Immature natural killer cell (primary cell): ENCODE measurements around the gene CPNE6. TPM values are rescaled to one million over a fixed set of nuclear protein-coding genes. Genes with fewer than 3 reads are reported as not detected.

Experiments used
- DNase-seq, 3 donors: peaks; one replicate each; pipeline ENCODE4 v3.0.0; 2022; ENCODE audit warnings: mixed read lengths in 1 of 3
- H3K27ac Mint-ChIP-seq, 6 donors: one replicate each; pipeline ENCODE4 v1.8.0; 2020; ENCODE audit warnings: mixed read lengths in 6 of 6, mild to moderate bottlenecking in 5 of 6, inconsistent platforms in 4 of 6, moderate library complexity in 3 of 6
- H3K27me3 Mint-ChIP-seq, 3 donors: one replicate each; pipeline ENCODE4 v1.8.0; 2020 to 2021; ENCODE audit warnings: low read depth in 3 of 3, mild to moderate bottlenecking in 3 of 3, mixed read lengths in 3 of 3, moderate library complexity in 3 of 3, inconsistent platforms in 1 of 3
- H3K36me3 Mint-ChIP-seq, 3 donors: one replicate each; pipeline ENCODE4 v1.8.0; 2020; ENCODE audit warnings: mixed read lengths in 3 of 3, inconsistent platforms in 2 of 3, mild to moderate bottlenecking in 2 of 3
- H3K4me1 Mint-ChIP-seq, 2 donors: one replicate each; pipeline ENCODE4 v1.8.0; 2020; ENCODE audit warnings: inconsistent platforms in 2 of 2, mild to moderate bottlenecking in 2 of 2, mixed read lengths in 2 of 2, moderate library complexity in 1 of 2
- H3K4me3 Mint-ChIP-seq, 5 donors: one replicate each; pipeline ENCODE4 v1.8.0; 2020; ENCODE audit warnings: mild to moderate bottlenecking in 5 of 5, mixed read lengths in 5 of 5, inconsistent platforms in 3 of 5, moderate library complexity in 3 of 5
- H3K9me3 Mint-ChIP-seq, 6 donors: one replicate each; pipeline ENCODE4 v1.8.0; 2020; ENCODE audit warnings: mild to moderate bottlenecking in 6 of 6, mixed read lengths in 6 of 6, inconsistent platforms in 4 of 6, moderate library complexity in 3 of 6
- polyA plus RNA-seq, 3 donors: library from polyadenylated mRNA; unstranded; fragments of 300-500 nt; fragmentation: Illumina TruSeq; gene quantifications; one replicate each; pipeline ENCODE4 v1.2.3, GENCODE V29; 2021

CPNE6 gene
- polyA plus RNA-seq, 3 donors from 2014 or later, result not detected

DNA sequence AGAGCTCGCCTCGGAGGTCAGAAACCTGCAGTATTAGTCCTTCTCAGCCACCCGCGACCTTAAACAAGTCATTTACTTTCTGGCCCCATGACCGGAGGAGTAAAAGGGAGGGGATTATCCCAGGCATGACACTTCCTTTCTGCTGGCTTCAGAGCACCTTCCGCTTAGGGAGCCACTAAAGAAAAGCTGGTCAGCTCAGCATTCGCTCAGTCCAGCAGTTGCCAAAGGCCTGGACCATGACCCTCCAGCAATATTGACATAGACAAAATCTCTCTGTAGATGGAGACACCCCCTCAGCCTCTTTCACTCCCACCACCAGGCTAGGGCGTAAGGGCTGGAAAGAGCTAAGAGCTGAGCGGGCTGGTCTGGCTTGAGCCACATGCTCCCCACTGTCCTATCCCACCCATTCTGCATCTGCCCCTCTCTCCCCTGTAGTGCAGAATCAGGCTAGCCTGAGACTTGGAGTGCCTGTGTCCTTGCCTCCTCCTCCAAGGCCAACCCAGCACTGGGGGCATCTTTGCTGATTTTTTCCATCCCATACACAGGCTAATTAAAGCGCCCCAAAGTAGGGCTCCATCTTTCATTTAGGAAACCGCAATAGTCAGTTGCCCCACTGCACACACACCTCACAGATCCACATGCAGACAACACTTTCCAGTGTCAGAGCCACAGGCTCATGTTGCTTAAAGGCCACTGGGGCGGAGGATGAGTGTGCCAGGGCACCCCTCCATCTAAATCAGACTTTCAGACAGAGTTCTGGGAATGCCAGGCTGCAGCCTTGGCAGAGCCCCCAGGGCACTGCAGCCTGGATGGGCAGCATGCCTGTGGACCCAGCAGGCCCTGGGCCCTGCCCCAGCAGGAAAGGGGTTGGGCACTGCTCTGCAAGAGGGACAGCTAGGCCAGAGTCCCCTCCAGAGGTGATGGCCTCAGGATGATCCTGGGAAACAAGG lies 4.0 kb upstream of the CPNE6 start:
- Mint-ChIP-seq H3K4me3 (no peak overlapping the region), H3K4me1 (no peaks in the 10 kb centered on the region), H3K27ac (no peak overlapping the region), H3K9me3 (no peaks in the 10 kb centered on the region), H3K36me3 (peaks cover 0 to 13% (median 5%) of the 10 kb centered on the region in 3 donors), H3K27me3 (peaks cover 0 to 2% (median 0%) of the 10 kb centered on the region in 3 donors)
- DNase-seq, result no peak

DNA sequence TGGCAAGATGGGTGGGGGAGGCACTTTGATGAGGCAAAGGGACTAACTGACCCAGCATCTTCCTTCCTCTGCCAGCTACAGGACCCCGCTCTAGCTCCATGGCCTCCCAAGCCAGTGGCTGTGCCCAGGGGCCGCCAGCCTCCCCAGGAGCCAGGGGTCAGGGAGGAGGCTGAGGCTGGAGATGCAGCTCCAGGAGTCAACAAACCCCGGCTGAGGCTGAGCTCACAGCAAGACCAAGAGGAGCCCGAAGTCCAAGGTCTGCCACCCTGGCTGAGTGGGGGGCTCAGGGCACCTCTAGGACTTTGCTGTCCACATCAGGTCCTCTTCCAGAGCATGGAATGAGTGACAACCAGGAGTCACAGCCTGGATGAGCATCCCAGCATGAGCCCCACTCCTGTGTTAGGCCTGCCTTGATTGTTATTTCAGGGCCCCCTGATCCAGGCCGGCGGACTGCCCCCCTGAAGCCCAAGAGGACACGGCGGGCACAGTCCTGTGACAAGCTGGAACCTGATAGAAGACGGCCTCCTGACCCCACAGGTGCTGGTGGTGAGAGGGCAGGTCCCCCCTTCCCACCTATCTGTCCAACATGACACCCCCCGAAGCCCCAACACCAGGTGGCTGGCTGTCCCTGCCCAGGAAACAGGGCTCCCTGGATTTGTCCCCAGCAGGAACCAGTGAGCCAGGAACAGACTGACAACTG lies 2.5 kb upstream of the CPNE6 start:
- H3K27me3 Mint-ChIP-seq, result peaks cover 0 to 2% (median 2%) of the 10 kb centered on the region in 3 donors
- no peaks in the 10 kb centered on the region for H3K4me1 Mint-ChIP-seq
- peaks cover 0 to 13% (median 5%) of the 10 kb centered on the region in 3 donors for H3K36me3 Mint-ChIP-seq
- no peaks in the 10 kb centered on the region for H3K9me3 Mint-ChIP-seq
- DNase-seq, result no peak
- no peak overlapping the region for H3K27ac Mint-ChIP-seq
- H3K4me3 Mint-ChIP-seq, result no peak overlapping the region

DNA sequence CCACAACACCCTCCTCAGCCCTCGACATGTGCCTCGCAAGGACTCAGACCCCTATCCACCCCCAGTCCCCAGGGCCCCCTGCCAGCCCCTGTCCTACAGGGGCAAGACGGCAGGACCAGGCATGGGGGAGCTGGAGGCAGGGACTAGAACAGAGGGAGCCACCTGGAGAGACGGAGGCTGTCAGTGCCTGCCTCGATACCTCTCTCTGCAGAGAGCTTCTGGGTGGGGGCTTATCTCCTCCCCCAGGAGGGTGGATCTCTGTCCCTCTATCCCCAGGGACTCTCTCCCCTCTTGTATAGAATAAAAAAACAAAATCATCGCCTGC lies 2.0 kb upstream of the CPNE6 start:
- H3K4me1 Mint-ChIP-seq, result no peaks in the 10 kb centered on the region
- no peak overlapping the region for H3K4me3 Mint-ChIP-seq
- H3K27me3 Mint-ChIP-seq, result peaks cover 0 to 2% (median 2%) of the 10 kb centered on the region in 3 donors
- H3K9me3 Mint-ChIP-seq, result no peaks in the 10 kb centered on the region
- H3K36me3 Mint-ChIP-seq, result peaks cover 0 to 13% (median 5%) of the 10 kb centered on the region in 3 donors
- no peak for DNase-seq
- H3K27ac Mint-ChIP-seq, result no peak overlapping the region

DNA sequence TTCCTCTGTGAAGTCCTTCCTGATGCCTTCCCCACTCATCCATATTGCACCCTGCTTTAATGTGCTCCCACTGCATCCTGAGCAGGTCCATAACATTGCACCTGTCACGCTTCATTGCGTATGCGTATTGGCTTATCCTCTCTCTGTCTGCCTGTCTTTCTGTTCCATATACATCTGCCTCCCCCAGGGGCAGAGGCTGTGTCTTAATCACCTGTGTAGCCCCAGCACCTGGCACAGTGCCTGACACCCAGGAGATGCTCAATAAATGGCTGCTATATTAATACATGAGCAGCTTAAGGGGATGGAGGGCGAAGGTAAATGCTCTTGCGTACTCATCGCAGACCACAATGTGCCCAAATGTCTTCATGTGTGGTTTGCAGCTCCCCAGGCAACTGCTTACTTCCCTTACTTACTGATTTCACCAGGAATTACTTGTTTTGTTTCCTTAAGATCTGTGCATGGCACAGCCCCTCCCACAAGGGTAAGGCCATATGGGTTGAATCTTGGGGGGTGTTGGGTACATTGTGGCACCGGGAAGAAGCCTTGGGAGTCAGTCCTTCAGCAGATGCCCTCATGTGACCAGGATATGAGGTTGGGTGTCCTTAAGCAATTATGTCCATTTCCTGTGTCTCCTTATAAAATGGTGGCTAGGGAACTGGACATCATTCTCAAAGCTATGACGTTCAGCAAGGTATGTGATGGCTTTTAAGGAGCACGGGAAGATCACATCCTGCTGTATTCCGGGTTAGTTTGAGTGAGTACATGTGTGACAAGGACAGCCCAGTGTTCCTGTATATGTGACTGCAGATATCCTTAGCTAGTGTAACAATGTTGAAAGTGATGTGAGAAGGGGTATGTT lies 848 bp upstream of the CPNE6 start:
- H3K4me1 Mint-ChIP-seq, result no peaks in the 10 kb centered on the region
- no peaks in the 10 kb centered on the region for H3K9me3 Mint-ChIP-seq
- H3K36me3 Mint-ChIP-seq, result peaks cover 0 to 13% (median 5%) of the 10 kb centered on the region in 3 donors
- H3K27me3 Mint-ChIP-seq, result peaks cover 0 to 2% (median 2%) of the 10 kb centered on the region in 3 donors
- no peak for DNase-seq
- no peak overlapping the region for H3K4me3 Mint-ChIP-seq
- H3K27ac Mint-ChIP-seq, result no peak overlapping the region

DNA sequence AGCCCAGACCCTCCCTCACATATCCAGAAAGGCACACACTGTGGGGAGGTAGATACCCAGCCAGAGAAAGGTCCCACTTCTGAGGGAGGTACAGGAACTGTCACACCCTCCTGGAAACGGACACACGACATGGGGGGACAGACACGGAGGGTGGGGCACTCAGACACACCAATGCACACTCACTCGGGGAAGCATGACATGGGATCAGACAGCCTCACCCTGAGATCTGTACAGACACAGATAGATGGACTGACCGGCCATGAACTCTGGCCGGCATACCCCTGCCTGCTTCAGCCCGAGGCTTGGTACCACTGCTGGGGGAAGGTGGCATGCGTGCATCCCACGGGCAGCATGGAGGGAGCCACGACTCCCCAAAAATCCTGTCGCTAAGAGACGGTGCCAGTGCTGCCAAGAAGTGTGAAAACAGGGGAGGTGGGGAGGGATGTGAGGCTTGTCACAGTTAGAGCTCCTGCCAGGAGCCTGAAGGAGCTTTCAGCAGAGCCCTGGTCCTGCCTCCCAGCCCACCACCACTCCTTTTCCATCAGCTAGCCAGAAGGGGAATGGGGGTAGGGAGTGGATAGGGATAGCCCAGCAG lies 571 bp downstream of the CPNE6 start:
- no peak overlapping the region for H3K27ac Mint-ChIP-seq
- H3K4me3 Mint-ChIP-seq, result no peak overlapping the region
- peaks cover 0 to 3% (median 2%) of the 10 kb centered on the region in 3 donors for H3K27me3 Mint-ChIP-seq
- H3K36me3 Mint-ChIP-seq, result peaks cover 0 to 13% (median 5%) of the 10 kb centered on the region in 3 donors
- no peaks in the 10 kb centered on the region for H3K4me1 Mint-ChIP-seq
- no peaks in the 10 kb centered on the region for H3K9me3 Mint-ChIP-seq
- no peak for DNase-seq

DNA sequence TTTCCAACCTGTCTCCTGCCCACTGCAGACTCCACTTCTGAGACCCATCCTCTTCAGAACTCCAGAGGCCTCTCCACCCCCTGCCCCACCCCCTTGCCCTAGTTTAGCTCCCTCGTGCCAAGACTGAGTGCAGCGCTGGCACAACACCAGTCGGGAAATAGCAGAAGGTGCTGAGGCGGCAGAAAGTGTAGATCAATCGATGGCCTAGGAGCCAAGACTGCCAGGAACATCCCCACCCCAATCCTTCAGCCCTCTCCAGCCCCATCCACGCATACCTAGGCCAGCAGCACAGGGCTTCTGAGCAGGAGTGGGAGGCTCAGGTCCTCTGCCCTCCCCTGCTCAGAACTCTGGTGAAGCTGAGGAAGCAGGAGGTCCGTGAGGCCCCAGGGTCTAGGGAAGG lies 1.1 kb downstream of the CPNE6 start:
- H3K4me1 Mint-ChIP-seq, result no peaks in the 10 kb centered on the region
- peaks cover 0 to 3% (median 2%) of the 10 kb centered on the region in 3 donors for H3K27me3 Mint-ChIP-seq
- H3K36me3 Mint-ChIP-seq, result peaks cover 0 to 11% (median 5%) of the 10 kb centered on the region in 3 donors
- no peak overlapping the region for H3K27ac Mint-ChIP-seq
- H3K4me3 Mint-ChIP-seq, result no peak overlapping the region
- DNase-seq, result no peak
- H3K9me3 Mint-ChIP-seq, result no peaks in the 10 kb centered on the region

DNA sequence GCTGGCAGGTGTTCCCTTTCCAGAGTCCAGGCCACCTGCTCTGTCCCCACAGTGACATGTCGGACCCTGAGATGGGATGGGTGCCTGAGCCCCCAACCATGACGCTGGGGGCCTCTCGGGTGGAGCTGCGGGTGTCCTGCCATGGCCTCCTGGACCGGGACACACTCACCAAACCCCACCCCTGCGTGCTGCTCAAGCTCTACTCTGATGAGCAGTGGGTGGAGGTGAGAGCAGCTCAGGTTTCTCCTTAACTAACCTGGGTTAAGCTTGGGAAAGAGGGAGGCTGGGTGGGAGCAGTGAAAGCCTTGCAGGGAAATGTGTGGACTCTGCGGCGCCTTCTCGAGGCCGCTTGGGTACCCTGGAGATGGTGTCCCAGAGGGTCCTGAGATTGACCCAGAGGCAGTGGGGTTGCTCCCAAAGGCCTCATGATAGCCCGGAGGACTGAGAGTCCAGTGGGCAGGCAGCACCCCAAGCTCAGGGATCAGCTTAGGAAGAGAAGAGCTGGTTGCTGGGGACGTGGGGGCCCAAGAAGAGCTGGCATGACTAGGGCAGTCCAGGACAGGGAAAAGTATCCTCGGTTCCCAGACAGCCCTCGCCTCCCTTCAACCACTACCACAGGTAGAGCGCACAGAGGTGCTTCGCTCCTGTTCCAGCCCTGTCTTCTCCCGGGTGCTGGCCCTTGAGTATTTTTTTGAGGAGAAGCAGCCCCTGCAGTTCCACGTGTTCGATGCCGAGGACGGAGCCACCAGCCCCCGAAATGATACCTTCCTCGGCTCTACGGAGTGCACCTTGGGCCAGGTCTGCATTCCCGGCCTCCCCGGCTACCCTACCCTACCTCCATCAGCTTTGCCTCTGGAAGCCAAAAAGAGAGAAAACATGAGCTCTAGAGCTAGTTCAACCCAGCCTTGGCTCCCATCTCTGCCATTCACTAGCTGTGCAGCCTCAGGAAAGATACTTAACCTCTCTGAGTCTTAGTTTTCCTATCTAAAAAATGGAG lies 1.8 kb downstream of the CPNE6 start:
- Mint-ChIP-seq H3K36me3 (peaks cover 0 to 5% (median 5%) of the 10 kb centered on the region in 3 donors), H3K27me3 (peaks cover 0 to 3% (median 2%) of the 10 kb centered on the region in 3 donors), H3K9me3 (no peaks in the 10 kb centered on the region), H3K27ac (peak overlapping the region in 1 of 6 donors; percentile 62), H3K4me3 (no peak overlapping the region), H3K4me1 (no peaks in the 10 kb centered on the region)
- no peak for DNase-seq

DNA sequence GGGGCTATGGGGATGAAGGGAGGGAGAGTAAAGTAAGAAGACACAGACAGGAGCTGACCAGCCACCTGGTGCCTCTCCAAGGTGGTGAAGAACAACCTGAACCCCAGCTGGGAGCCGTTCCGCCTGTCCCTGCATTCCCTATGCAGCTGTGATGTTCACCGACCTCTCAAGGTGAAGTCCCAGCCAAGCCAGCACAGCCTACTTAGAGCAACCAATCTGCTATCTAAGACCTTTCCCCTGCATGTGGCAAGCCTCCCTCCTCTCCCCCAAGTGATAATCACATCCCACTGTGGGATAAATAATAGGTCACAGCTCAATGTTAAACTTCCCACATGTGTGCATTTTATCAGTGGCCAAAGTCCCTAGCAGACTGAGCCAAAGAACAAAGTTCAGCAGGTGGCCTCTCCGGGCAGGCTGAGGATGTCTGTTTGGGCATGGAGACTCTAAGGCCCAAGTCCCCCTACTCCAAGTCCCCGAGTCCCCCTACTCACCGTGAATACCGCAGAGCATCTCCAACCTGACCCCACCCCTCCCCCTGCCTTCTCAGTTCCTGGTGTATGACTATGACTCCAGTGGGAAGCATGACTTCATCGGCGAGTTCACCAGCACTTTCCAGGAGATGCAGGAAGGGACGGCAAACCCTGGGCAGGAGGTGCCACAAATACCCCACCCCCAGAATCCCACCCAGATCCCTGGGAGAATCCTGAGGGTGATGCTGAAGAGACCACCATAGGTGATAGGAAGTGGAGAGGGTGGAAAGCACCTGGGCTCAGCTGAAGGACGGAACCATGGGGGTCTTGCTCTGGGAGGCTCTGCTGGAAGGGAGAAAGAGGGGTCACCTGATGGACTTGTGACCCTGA lies 3.5 kb downstream of the CPNE6 start:
- DNase-seq, result no peak
- H3K4me1 Mint-ChIP-seq, result no peaks in the 10 kb centered on the region
- peaks cover 0 to 4% (median 3%) of the 10 kb centered on the region in 3 donors for H3K27me3 Mint-ChIP-seq
- H3K36me3 Mint-ChIP-seq, result peaks cover 0 to 5% (median 5%) of the 10 kb centered on the region in 3 donors
- peak overlapping the region in 1 of 6 donors; percentile 32 for H3K27ac Mint-ChIP-seq
- no peaks in the 10 kb centered on the region for H3K9me3 Mint-ChIP-seq
- H3K4me3 Mint-ChIP-seq, result no peak overlapping the region

DNA sequence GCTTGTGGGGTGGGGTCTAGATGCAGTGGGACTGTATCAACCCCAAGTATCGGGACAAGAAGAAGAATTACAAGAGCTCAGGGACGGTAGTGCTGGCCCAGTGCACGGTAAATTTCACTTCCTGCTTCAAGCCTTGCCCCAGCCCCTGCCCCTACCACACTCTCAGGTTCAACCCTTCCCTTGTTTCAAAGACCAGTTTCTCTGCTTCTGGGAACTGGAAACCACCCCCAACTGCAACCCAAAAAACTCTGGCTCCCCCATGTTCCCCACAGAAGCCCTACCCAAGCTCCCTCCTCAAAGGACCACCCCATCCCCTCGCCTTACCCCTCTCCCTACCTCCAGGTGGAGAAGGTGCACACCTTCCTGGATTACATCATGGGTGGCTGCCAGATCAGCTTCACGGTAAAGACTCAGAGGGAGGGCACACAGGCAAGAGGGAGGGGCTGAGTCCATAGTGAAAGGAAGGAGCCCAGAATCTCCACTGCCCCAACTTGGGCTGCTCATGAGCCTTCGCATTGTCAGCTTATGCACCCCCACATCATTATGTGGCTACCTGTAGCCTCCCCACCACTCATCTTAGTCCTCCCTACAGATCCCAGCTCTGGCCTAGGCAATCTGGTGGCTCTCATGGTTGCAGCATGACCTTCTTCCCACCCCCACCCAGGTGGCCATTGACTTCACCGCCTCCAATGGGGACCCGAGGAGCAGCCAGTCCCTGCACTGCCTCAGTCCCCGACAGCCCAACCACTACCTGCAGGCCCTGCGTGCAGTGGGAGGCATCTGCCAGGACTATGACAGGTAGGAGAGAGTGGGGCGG lies 4.3 kb downstream of the CPNE6 start:
- Mint-ChIP-seq H3K4me1 (peaks cover 6 to 7% of the 10 kb centered on the region in 2 donors), H3K9me3 (no peaks in the 10 kb centered on the region), H3K4me3 (no peak overlapping the region), H3K36me3 (no peaks in the 10 kb centered on the region), H3K27me3 (peaks cover 0 to 4% (median 3%) of the 10 kb centered on the region in 3 donors), H3K27ac (no peak overlapping the region)
- no peak for DNase-seq

DNA sequence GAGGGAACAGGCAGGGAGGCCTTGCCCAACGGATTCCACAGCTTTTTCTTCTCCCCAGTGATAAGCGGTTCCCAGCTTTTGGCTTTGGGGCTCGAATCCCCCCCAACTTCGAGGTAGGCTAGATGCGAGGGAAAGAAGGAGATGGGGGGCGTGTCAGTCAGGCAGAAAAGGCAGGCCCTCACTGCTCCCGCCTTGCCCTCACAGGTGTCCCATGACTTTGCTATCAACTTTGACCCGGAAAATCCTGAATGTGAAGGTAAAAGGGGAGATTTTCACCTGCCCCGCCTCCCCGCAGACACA lies 4.9 kb downstream of the CPNE6 start:
- peaks cover 0 to 4% (median 3%) of the 10 kb centered on the region in 3 donors for H3K27me3 Mint-ChIP-seq
- no peak overlapping the region for H3K27ac Mint-ChIP-seq
- peaks cover 9 to 11% of the 10 kb centered on the region in 2 donors for H3K4me1 Mint-ChIP-seq

DNA sequence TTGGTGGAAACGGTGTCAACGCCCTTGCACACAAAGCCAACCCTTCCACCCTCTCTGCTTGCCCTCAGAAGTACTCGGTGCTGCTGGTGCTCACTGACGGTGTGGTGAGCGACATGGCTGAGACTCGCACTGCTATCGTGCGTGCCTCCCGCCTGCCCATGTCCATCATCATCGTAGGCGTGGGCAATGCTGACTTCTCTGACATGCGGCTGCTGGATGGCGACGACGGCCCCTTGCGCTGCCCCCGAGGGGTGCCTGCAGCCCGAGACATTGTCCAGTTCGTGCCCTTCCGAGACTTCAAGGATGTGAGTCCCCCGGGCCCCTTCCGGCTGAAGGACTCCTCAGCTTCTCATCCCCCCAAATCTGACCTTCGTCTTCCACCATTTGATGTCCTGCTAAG lies 5.7 kb downstream of the CPNE6 start:
- no peak for DNase-seq
- Mint-ChIP-seq H3K27me3 (peaks cover 0 to 4% (median 3%) of the 10 kb centered on the region in 3 donors), H3K4me3 (no peak overlapping the region), H3K4me1 (peaks cover 11 to 13% of the 10 kb centered on the region in 2 donors), H3K9me3 (no peaks in the 10 kb centered on the region), H3K27ac (peak overlapping the region in 1 of 6 donors; percentile 64), H3K36me3 (no peaks in the 10 kb centered on the region)

More for the DNA sequence above, 4.9 kb downstream of the CPNE6 start:
- Mint-ChIP-seq H3K4me3 (no peak overlapping the region), H3K9me3 (no peaks in the 10 kb centered on the region), H3K36me3 (no peaks in the 10 kb centered on the region)
- DNase-seq, result no peak
